Chondrocyte (in vitro differentiated cells): ENCODE data around the gene CWH43. TPM values are rescaled to one million over a fixed set of nuclear protein-coding genes. Genes with fewer than 3 reads are reported as not detected.
"Not testable (repeated sequence)": the region's sequence is repeated elsewhere in the genome, so short reads cannot be mapped to it uniquely, and the experiment has no call there.

Experiments used
- DNase-seq: peaks from one replicate; pipeline ENCODE4 v3.0.0; 2021; ENCODE audit warnings: mixed read lengths, low spot score
- H3K27ac Mint-ChIP-seq: one replicate; pipeline ENCODE4 v1.8.0; 2021; ENCODE audit warnings: mild to moderate bottlenecking, moderate library complexity, mixed read lengths; ENCODE audit not compliant: unreplicated experiment
- H3K27me3 Mint-ChIP-seq: 2 replicates; pipeline ENCODE4 v1.8.0; 2021; ENCODE audit warnings: low read depth, mixed read lengths
- H3K36me3 Mint-ChIP-seq: 2 replicates; pipeline ENCODE4 v1.8.0; 2021; ENCODE audit warnings: low read depth, mixed read lengths
- H3K4me1 Mint-ChIP-seq: 2 replicates; pipeline ENCODE4 v1.8.0; 2021; ENCODE audit warnings: low read depth, mild to moderate bottlenecking, mixed read lengths
- H3K4me3 Mint-ChIP-seq: one replicate; pipeline ENCODE4 v1.8.0; 2021; ENCODE audit warnings: mild to moderate bottlenecking, moderate library complexity, mixed read lengths; ENCODE audit not compliant: unreplicated experiment
- H3K9me3 Mint-ChIP-seq: 2 replicates; pipeline ENCODE4 v1.8.0; 2021; ENCODE audit warnings: low read depth, mixed read lengths
- CTCF ChIP-seq: fragments of 200-600 bp; sonication (generic); IDR thresholded peaks from 2 replicates; pipeline ENCODE4 v1.5.0; 2021; ENCODE audit warnings: antibody characterized with exemption, mild to moderate bottlenecking, moderate library complexity
- total RNA-seq: library from RNA; stranded (reverse); gene quantifications from 3 replicates; pipeline ENCODE4 v1.2.1, GENCODE V29; 2021

CWH43 gene
- total RNA-seq, 1 donor from 2014 or later: not detected

GRCh38 chr4:48949518-48950219, 36.4 kb upstream of the CWH43 start:
- peaks cover 8% of the 10 kb centered on the region for H3K9me3 Mint-ChIP-seq
- H3K36me3 Mint-ChIP-seq: no peaks in the 10 kb centered on the region
- H3K27ac Mint-ChIP-seq: no peak overlapping the region
- peaks cover 7% of the 10 kb centered on the region for H3K4me1 Mint-ChIP-seq
- DNase-seq: no peak
- no peak overlapping the region for H3K4me3 Mint-ChIP-seq
- TF ChIP-seq CTCF: no peak
- no peaks in the 10 kb centered on the region for H3K27me3 Mint-ChIP-seq

- Mint-ChIP-seq H3K36me3 (no peaks in the 10 kb centered on the region), H3K9me3 (peaks cover 8% of the 10 kb centered on the region), H3K27me3 (peaks cover 5% of the 10 kb centered on the region), H3K4me1 (peaks cover 12% of the 10 kb centered on the region), H3K27ac (peak overlapping the region; percentile 42), H3K4me3 (no peak overlapping the region)
- TF ChIP-seq CTCF: no peak
- DNase-seq: no peak
Observed at GRCh38 chr4:48954314-48954713, 31.8 kb upstream of the CWH43 start.

- not testable (repeated sequence) for H3K36me3 Mint-ChIP-seq, DNase-seq, H3K27ac Mint-ChIP-seq, H3K9me3 Mint-ChIP-seq, H3K27me3 Mint-ChIP-seq, H3K4me3 Mint-ChIP-seq
- peaks cover 12% of the 10 kb centered on the region for H3K4me1 Mint-ChIP-seq
Observed at GRCh38 chr4:48957366-48957765, 28.7 kb upstream of the CWH43 start.

- Mint-ChIP-seq H3K4me3 (no peak overlapping the region), H3K36me3 (no peaks in the 10 kb centered on the region), H3K4me1 (peaks cover 12% of the 10 kb centered on the region), H3K9me3 (no peaks in the 10 kb centered on the region), H3K27ac (no peak overlapping the region), H3K27me3 (peaks cover 5% of the 10 kb centered on the region)
- TF ChIP-seq CTCF: no peak
- DNase-seq: no peak
Observed at GRCh38 chr4:48958582-48958981, 27.5 kb upstream of the CWH43 start.

GRCh38 chr4:48960988-48961635, 25.0 kb upstream of the CWH43 start:
- Mint-ChIP-seq H3K27ac (no peak overlapping the region), H3K4me1 (no peaks in the 10 kb centered on the region), H3K27me3 (peaks cover 7% of the 10 kb centered on the region), H3K9me3 (no peaks in the 10 kb centered on the region), H3K36me3 (no peaks in the 10 kb centered on the region), H3K4me3 (no peak overlapping the region)
- TF ChIP-seq CTCF: no peak
- no peak for DNase-seq

- Mint-ChIP-seq H3K27me3 (peaks cover 8% of the 10 kb centered on the region), H3K9me3 (no peaks in the 10 kb centered on the region), H3K4me3 (no peak overlapping the region), H3K4me1 (no peaks in the 10 kb centered on the region), H3K36me3 (no peaks in the 10 kb centered on the region), H3K27ac (no peak overlapping the region)
- DNase-seq: no peak
- no peak for TF ChIP-seq CTCF
Observed at GRCh38 chr4:48962636-48963035, 23.4 kb upstream of the CWH43 start.
